Choroid plexus epithelial cell (primary cell): ENCODE data around the gene ANK3.

Experiments
- DNase-seq: peaks from one replicate; pipeline ENCODE4 v3.0.0-alpha.2; 2010; ENCODE audit warnings: low read depth
- H3K4me3 ChIP-seq: 2 replicates; pipeline ENCODE4 v1.5.1; 2011; ENCODE audit warnings: low read depth, mild to moderate bottlenecking, control low read depth, low read length, moderate library complexity
- TF ChIP-seq, protein P1 (sequence below): conservative IDR thresholded peaks from 2 replicates; pipeline ENCODE4 v1.5.1; 2011; ENCODE audit warnings: low read depth, mild to moderate bottlenecking, control low read depth, inconsistent platforms, low read length, moderate library complexity

Gene ANK3

DNA sequence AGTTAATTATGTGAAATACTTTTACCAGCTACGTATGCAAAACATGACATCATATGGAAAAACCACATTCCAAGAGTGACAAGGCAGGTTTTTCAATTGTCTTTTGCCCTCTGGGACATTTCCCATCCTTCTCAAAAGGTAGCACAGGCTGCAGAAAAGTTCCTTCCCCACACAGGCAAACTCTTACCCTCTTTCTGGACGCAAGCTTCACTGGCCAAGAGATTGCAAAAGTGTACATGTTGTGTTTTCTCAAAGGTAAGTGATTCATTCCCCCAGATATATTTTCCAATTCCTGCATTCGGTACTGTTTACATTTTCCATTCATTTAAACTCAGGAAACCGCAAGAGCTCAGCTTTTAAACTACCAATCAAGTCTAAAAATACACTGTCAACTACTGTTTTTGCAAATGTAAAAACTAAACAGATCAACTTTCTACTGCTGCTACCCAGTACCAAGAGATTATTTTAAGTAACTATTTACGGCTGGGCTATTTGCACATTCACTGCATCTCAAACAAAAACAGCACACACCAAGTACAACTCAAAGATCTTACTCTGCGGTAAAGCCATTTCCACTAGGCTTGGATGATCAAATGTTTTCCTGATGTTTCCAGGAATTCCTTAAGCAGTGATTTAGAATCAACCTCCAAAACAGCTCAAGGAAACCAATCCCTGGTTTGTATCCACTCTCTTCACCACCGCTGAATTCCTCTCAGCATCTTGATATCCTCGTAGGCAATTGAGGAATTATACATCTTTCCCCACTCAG lies 249.7 kb downstream of the ANK3 start:
- H3K4me3 ChIP-seq = peak overlapping the region; percentile 23
- TF ChIP-seq, protein P1, sequence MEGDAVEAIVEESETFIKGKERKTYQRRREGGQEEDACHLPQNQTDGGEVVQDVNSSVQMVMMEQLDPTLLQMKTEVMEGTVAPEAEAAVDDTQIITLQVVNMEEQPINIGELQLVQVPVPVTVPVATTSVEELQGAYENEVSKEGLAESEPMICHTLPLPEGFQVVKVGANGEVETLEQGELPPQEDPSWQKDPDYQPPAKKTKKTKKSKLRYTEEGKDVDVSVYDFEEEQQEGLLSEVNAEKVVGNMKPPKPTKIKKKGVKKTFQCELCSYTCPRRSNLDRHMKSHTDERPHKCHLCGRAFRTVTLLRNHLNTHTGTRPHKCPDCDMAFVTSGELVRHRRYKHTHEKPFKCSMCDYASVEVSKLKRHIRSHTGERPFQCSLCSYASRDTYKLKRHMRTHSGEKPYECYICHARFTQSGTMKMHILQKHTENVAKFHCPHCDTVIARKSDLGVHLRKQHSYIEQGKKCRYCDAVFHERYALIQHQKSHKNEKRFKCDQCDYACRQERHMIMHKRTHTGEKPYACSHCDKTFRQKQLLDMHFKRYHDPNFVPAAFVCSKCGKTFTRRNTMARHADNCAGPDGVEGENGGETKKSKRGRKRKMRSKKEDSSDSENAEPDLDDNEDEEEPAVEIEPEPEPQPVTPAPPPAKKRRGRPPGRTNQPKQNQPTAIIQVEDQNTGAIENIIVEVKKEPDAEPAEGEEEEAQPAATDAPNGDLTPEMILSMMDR = no peak
- peak; percentile 75 for DNase-seq

GRCh38 chr10:60139290-60139689 lies 250.4 kb downstream of the ANK3 start:
- H3K4me3 ChIP-seq = no peak overlapping the region
- DNase-seq = no peak
- TF ChIP-seq, protein P1 = no peak

GRCh38 chr10:60138842-60139241 lies 250.8 kb downstream of the ANK3 start:
- H3K4me3 ChIP-seq = no peak overlapping the region
- TF ChIP-seq, protein P1 = no peak
- DNase-seq = no peak

GRCh38 chr10:60138026-60138425 lies 251.6 kb downstream of the ANK3 start:
- TF ChIP-seq, protein P1 = no peak
- no peak overlapping the region for H3K4me3 ChIP-seq
- DNase-seq = no peak

- TF ChIP-seq, protein P1 = no peak
- H3K4me3 ChIP-seq = no peak overlapping the region
- DNase-seq = no peak
These were observed 252.2 kb downstream of the ANK3 start for GRCh38 chr10:60137292-60137992.

GRCh38 chr10:60135020-60135419 lies 254.7 kb downstream of the ANK3 start:
- DNase-seq = no peak
- TF ChIP-seq, protein P1 = no peak
- no peak overlapping the region for H3K4me3 ChIP-seq
